ENCODE data around the gene SNF8.

DNA sequence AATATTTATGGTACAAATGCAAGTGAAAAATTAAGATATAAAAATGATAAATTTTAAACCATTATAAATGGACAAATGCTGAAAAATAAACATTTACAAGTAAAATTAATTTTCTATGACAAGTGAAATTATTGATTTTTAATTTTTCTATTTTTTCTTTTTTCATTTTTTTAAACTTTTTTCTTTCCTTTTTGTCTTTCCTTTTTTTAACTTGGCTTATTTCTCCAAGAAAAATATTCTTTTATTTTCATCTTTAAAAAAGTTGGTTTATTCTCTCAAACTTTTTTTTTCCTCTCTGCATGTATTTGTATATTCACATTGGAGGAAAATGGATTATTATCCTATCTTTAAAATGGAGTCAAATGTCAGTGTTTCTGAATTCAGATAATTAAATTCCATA is 48.7 kb upstream of the SNF8 start:
- TF ChIP-seq CTCF (IDR thresholded peaks at IDR 0.05) (no peak), POLR2A (IDR thresholded peaks at IDR 0.05) (no peak)

Measured in thyroid gland (tissue), 4 donors.